Fibroblast of gingiva (primary cell): ENCODE data around the gene PWWP2B.
A peak's percentile ranks its signal among the peaks of the same experiment; 100 is the strongest.
"Not testable (repeated sequence)": the region's sequence is repeated elsewhere in the genome, so short reads cannot be mapped to it uniquely, and the experiment has no call there.

Experiments used
- DNase-seq: peaks from one replicate; pipeline ENCODE4 v3.0.0-alpha.2; 2011; ENCODE audit warnings: low read depth

The PWWP2B gene

DNA sequence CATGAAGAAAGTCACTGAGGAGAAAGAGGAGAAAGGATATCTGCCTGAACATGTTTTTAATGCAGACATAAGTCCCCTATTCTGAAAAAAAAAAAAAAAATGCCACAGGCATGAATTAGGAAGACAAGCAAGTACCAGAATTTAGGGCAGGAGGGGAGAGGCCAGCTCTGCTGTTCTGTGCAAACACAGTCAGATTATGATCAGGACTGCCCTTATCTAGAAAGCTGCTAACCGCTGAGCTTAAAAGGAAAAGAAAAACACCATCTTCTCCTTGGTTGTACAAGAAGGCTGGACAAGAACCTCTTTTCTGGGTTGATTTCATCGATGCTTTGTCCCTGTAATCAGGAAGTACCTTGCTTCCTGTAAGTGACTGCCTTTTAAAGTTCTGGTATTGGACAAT, 15.3 kb upstream of the PWWP2B start:
- DNase-seq, result no peak

DNA sequence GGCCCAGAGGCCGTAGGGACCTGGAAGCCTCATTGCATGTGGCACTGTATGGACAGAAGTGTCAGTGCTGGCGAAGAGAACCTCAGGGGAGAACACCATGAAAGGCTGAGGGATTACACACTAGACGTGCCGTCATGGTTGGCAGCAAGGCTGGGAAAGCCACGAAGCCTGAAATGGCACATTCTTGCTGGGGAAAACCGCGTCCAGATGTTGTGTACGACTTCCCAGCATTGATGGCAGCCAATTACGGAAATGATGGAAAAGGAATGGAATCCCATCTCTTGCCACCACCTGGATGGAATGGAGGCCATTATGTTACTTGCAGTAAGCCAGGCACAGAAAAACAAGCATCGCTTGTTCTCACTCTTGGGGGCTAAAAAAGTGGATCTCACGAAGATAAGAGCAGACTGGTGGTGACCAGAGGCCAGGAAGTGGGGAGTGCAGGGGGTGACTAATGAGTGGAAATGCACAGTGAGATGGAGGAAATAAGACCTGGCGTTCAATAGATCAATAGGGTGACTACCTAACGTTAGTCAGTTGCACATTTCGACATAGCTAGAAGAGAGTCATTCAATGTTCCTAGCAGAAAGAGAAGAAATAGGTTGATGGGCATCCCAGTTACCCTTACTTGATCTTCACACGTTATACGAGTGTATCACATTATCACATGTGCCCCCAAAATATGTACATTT, 14.6 kb upstream of the PWWP2B start:
- peak; percentile 74 for DNase-seq

DNA sequence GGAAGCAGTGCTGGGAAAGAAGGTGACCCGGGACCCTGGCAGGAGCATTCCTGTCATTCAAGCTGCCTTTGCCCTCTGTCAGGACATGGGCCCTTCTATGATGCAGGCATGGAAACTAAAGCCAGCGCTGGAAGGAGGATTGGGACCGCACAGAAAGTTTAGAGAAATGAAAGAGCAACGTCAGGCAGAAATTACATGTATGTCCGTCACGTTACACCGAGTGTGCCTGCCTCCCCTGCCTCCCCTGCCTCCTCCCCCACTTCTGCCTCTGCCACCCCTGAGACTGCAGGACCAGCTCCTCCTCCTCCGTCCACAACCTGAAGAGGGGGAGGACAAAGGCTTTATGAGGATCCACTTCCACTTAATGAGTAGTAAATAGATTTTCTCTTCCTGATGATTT, 13.9 kb upstream of the PWWP2B start:
- no peak for DNase-seq

DNA sequence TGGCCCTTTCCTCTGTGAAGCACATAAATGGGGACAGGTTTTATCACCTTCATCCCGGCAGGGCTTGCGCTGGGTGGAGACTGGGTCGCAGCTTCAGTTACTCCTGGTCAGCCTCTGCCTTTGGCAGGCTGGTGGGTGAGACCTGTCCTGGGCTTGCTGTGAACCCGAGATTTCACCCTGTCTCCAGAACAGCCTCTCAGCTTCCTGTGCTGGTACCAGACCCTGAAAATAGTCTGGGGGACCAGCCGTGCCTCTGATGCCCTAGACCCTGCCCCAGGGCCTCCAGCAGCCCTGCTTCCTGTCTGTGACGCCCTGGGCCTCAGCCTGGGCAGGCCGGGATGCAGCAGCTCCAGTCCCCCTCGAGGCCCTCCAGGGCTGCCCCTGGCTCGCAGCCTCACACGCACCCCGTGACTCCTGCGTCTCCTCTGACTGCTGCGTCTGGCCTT, 13.2 kb upstream of the PWWP2B start:
- DNase-seq, result no peak

DNA sequence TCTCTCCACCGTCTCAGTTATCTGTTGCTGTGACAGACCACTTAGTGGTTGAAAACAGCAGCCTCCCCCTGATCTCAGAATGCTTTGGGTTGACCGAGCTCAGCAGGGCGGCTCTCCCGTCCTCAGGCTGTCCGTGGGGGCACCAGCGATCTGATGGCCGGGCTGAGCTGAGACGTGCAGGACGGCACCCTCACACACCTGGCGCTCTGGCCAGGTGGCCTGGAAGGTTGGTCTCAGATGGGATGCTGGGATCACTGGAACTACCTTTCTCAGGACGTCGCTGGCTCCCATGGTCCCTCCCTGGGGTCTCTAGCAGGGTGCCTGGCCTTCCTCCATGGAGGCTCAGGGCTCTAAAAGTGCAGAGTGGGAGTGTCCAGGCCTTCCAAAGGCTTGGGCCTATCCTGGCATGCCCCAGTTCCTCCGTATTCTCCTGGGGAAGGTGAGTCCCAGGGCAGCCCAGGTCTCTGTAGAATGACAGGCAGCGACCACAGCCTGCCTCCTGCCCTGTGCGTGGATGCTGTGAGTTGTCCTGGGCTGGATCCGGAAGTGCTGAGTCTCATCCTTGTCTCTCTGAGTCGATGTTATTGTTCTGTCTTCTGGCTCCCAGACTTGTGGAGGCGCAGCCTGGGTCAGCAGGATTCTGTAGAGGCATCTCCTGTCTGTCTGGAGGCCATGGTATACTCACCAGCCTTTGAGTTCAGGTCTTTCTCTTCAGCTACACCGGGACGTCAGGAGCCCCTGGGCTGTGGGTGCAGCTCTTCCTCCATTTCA, 12.2 kb upstream of the PWWP2B start:
- no peak for DNase-seq

DNA sequence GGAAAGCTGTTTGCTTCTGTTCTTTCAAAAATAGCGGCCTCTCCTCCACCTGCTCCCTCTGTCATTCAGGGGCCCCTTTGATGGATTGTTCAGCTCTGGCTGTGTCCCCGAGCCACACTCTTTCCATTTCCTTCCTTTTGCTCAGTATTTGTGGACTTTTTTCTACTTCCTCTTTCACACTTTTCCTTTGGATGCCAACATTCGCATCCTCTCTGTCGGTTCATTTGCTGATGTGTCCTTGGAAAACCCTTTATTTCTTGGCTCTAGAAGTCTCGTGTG, 11.7 kb upstream of the PWWP2B start:
- DNase-seq, result no peak

DNA sequence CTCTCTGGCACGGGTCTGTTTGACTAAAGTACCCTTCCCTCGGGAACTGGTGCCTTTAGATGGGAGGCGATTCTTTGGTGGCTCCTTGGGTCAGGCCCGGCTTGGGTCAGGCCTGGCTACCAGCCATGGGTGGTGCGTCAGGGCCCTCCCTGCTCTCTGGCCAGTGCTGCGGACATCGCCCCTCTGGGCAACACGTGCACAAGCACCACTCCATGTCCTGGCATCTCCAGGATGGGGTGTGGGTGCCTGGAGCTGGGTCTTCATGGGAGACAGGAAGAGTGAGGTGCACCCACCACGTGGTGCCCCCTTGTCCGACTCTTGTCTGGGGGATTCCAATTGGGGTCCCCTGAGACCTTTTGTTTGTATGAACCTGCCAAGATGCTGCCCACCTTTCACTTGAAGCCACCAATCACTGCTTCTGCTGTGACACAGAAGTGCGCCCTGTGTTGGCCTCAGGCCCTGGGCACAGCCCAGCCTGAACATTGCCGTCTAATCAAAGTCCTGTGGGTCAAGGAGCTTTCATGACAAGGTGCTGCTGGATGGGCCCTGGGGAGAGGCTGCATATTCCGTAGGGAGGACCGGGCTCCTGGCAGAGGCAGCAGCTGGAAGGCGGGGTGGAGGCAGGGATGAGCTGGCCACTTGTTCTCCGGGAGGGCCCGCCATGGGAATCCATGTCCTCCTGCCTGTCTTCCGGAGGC, 11.1 kb upstream of the PWWP2B start:
- no peak for DNase-seq

DNA sequence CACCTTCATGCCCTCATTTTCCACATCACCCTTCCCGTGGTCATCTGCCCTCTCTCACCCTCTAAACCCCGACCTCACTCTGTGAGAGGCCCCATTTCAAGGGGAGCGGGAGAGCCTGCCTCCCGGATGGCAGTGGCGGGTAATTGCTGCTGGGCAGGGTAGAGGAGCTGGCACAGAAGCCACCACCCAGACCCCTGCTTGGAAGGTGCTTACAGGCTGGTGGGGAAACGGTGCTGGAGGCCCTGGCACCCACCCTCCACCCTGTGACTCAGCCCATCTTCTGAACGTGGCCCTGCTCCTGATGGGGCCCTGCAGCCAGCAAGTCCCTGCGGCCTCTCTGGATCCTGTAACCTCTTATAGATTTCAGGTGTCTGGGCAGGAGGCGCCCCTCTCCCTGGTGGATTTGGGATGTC, 10.6 kb upstream of the PWWP2B start:
- DNase-seq, result no peak

DNA sequence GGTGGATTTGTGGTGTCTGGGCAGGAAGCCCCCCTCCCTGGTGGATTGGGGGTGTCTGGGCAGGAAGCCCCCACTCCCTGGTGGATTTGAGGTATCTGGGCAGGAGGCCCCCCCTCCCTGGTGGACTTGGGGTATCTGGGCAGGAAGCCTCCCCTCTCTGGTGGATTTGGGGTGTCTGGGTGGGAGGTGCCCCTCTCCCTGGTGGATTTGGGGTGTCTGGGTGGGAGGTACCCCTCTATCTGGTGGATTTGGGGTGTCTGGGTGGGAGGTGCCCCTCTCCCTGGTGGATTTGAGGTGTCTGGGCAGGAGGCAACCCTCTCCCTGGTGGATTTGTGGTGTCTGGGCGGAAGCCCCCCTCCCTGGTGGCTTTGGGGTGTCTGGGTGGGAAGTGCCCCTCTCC, 10.1 kb upstream of the PWWP2B start:
- not testable (repeated sequence) for DNase-seq

DNA sequence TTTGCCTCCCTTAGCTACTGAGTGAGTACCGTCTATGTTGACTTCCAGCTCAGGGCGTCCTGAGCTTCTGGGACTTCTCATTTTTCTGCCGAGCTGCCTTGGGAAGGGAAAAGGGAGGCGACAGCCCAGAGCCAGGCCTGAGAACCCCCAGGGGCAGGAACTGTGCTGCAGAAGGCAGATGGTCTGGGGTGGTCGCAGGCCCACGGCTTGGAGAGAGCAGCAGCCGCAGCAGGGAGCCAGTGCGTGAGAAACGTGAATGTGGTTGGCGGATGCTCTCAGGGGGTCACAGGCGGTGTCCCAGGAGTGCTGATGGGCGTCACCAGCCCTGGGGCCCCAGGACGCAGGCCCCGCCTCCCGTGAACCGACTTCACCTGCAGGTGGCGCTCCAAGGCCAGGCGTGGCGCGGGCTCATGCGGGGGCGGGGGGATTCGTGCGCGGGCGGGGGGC, 9.2 kb upstream of the PWWP2B start:
- peak; percentile 44 for DNase-seq

DNA sequence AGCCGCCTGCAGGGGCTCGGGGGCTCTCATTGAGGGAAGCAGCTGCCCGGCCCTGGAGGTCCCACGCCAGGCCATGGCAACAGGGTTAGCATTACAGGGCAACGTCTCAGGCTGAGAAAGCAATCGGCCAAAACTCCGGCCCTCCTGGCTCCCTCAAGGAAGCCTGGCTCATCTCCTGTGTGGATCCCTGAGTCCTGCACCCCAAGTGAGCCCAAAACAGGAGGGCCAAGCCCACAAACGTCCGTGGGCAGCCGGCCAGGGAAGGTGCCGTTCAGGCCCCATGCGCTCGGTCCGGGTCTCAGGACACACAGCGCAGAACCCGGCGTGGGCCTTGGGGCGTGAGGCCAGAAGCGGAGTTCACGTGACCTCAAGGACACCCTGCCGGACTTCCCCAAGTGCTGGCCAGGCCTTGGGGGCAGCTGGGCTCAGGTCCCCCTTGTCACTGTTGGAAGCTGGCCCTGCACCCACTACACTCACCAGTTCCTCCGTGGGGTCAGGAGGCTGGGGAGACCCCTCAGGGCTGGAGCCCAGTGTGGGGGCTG, 8.0 kb upstream of the PWWP2B start:
- DNase-seq, result no peak

DNA sequence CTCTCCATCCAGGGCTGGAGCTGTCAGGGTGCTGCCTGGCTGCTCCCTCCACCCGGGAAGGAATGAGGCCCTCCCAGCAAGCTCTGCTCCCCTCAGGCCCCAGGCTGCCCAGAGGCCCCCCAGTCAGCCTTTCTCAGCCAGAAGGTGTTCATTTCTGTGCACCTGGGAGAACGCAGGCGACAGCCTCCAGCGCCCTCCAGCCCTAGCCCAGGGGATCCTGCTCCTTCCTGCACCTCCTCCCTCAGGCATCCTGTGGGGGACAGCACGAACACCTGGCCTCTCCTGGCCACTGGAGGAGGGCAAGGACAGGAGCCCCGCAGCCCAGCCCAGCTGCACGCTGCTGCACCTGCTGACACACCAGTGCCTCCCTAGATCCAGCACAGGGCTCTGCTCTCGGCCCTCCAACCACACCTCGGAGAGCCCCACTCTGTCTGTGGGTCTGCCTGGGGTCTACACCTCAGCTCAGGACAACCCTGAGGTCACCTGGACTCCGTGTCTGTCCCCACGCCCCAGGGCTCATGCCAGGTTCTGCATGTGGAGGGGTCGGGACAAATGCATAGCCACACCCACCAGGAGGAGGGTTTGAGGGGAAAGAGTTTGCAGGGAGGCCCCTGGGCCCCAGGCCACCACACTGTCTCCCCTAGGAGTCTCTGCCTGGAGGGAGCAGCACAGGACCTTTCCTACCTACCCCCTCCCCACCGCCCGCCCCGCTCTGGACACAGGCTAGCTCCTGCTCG, 7.4 kb upstream of the PWWP2B start:
- DNase-seq, result no peak

DNA sequence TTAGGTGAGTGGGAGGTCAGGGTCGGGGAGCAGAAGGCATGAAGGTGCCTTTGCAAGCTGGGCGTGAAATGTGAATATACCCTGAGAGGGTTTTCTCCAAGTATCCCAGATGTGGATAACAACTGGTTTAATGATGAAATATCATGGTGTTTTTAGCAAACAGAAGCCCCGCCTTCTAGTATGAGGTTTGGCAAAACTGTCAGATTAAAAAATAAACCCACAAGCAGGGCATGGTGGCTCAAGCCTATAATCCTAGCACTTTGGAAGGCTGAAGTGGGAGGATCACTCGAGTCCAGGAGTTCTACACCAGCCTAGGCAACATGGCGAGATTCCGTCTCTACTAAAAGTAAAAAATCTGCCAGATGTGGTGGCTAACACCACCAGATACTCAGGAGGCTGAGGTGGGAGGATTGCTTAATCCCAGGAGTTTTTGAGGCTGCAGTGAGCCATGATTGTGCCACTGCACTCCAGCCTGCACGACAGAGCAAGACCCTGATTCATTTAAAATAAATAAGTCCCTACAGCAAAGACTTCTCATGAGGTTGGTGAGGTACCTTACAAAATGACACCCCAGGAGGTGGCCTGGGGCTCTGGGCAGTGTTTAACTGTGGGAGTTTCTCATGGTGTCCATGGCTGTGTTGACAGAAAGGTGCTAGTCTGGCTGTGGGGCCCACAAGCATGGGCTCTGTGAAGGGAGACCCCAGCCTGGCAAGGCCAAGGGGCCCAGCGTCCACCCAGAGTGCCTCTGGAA, 6.7 kb upstream of the PWWP2B start:
- DNase-seq, result peak; percentile 45

DNA sequence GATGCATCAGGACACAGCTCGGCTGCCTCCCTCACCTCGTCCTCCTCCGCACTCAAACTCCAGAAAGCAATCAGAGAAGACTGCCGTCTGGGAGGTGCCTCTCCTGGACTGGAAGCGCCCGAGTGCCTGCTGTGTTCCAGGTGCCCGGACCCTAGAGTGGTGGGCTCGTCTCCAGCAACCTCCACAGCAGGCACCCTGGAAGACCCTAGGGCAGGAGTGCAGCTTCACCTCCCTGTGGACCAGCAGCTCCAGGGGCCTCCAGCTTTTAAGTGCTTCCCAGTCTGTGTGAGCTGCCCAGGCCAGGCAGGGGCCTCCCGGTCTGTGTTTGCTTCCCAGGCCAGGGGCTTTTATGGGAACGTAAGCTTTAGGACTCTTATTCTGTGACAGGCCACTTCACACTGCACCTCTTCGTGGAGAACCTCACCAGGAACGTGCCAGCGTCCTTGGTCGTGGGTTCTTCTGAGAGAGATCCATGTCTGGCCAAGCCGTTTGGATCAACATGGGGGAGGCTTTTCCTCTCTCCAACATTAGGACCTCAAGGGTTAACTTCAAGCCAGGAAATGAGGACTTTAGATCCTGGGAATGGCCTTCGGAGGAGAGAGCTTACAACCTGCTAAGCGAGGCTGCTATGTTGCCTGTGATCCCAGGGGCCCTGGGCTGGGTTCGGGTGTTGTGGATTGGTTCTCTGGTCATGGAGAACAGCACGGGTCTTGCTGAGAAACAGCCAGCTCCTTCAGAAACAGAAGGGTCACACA, 5.9 kb upstream of the PWWP2B start:
- no peak for DNase-seq

DNA sequence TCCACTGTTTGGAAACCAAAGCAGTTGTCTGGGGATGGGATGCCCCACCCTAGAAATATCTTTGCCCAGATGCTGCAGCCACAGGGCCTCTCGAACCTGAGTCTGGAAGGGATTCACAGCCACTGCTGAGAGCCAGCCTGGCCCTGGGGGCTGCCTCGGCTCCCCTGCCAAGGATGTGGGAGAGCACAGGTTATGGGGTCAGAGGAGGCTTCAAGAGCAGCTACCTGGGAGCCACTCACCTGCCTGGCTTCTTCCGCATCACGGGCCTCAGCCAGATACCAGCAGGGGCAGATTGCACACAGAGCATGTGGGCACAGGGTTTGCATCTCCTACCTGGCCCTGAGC, 5.4 kb upstream of the PWWP2B start:
- DNase-seq, result no peak

DNA sequence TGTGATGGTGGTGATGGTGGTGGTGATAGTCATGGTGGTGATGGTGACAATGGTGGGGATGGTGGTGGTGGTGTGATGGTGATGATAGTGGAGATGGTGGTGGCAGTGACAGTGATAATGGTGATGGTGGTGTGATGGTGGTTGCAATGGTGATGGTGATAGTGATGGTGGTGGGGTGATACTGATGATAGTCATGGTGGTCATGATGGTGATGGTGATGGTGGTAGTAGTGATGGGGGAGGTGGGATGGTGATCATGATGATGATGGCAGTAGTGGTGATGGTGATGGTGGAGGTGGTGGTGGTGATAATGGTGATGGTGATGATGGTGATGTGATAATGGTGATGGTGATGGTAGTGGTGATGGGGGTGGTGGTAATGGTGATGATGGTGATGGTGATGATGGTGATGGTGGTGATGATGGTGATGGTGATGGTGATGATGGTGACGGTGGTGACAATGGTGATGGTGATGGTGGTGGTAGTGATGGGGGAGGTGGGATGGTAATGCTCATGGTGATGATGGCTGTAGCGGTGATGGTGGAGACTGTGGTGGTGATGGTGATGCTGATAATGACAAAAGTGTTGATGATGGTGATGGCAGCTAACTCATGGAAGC, 4.7 kb upstream of the PWWP2B start:
- no peak for DNase-seq

DNA sequence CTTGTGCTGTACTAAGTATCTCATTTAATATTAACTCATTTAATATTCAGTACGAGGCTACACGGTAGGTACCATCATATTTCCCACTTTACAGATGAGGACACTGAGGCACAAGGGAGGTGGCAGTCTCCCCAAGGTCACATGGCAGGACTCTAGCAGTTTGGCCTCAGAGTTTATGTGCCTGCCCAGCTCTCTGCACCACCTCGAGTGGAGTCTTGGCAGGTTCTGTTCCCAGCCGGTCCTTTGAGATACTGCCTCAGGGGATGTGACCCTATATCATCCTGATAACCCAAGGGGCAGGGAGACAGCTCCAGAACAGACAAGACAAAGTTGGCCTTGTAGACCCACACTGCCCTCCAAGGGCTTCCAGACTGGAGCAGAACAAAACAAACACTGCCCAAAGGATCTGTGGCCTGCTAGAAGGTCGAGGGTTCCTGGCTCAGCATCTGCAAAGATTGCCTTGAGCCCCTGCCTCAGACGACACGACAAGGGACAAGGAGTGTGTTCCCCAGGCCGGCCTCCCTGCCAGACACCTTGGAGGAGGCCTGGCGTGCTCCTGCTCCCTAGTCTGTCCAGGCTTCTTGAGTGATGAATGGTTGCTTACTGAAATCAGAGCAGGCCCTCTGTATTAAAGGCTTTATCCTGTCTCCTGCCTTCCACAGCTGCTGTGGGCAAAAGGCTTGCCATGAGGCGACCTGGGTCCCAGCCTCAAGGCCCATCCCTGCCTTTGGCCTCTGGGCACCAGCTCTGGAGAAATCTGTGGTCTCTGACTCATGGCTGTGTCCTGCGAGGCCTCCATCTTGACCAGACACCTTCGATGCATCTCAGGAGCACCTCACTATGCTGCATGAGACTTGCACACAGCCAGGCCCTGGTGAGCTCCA, 3.9 kb upstream of the PWWP2B start:
- peak; percentile 27 for DNase-seq

DNA sequence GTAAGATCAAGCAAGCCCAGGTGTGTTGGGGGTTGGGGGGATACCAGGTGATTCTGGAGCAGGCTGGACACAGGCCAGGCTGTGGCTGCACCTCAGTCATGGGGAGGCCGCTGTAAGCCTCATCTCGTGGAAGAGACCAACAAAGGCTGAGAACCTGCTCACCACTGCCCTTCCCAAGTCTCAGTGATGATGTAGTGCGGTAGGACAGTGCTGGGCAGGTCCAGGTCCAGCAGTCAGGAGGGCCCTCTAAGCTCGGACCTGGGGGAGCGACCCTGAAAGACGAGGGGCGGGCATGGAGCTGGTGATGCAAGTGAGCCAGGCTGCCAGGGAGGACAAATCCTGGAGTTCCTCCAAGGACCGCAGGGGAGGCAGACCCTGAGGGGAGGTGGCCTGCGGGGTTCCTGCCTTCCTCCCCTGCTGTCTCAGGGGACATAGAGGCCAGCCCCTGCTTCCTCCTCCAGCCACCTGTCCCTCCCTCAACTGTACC, 3.3 kb upstream of the PWWP2B start:
- DNase-seq, result no peak

DNA sequence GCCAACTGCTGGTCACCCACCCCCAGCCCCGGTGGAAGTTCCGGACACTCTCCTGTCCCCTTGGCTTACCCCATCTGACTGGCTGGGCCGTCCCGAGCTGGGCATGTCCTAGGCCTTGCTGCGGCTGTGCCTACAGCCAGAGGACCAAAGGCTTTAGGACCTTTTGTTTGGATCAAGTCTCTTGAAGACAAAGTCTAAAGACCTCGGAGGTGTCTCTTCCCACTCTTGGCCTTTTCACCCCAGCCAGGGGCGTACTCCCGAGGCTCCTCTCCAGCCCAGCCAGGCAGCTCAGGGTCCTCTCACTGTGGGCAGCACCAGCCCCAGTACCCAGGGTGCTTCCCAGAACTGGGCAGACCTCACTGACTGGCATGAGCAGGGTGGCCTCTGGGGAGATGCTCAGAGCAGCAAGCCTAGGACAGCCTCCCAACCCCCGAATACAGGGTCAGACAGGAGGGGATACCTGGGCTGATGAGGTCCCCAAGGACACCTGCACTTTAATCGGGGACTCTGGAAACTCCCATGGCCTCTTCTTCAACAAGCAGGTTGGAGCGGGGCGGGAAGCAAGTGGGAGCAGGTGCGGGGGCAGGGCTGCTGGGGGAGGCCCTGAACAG, 2.7 kb upstream of the PWWP2B start:
- DNase-seq, result no peak
